GM19023 (cell line): ENCODE results near the gene MARCHF6.

Experiments used
- ATAC-seq: cut with Tn5 transposase; IDR thresholded peaks from one replicate; pipeline ENCODE4 v1.9.1; 2021; ENCODE audit warnings: mild to moderate bottlenecking, moderate library complexity; ENCODE audit not compliant: unreplicated experiment

The MARCHF6 gene

GRCh38 chr5:10321882-10322281, 31.6 kb upstream of the MARCHF6 start:
- ATAC-seq = no peak

- ATAC-seq = no peak
Measured at GRCh38 chr5:10323588-10324488, 29.7 kb upstream of the MARCHF6 start.

- no peak for ATAC-seq
Measured at GRCh38 chr5:10324518-10325370, 28.8 kb upstream of the MARCHF6 start.

GRCh38 chr5:10328323-10328722, 25.2 kb upstream of the MARCHF6 start:
- ATAC-seq = no peak

GRCh38 chr5:10329446-10329819, 24.1 kb upstream of the MARCHF6 start:
- no peak for ATAC-seq

- no peak for ATAC-seq
Measured at GRCh38 chr5:10329820-10330481, 23.5 kb upstream of the MARCHF6 start.

- no peak for ATAC-seq
Measured at GRCh38 chr5:10330511-10331230, 22.8 kb upstream of the MARCHF6 start.

GRCh38 chr5:10331341-10331796, 22.1 kb upstream of the MARCHF6 start:
- ATAC-seq = no peak

GRCh38 chr5:10332301-10332700, 21.2 kb upstream of the MARCHF6 start:
- no peak for ATAC-seq

GRCh38 chr5:10333154-10334006, 20.1 kb upstream of the MARCHF6 start:
- peak; percentile 58 for ATAC-seq

- ATAC-seq = no peak
Measured at GRCh38 chr5:10334831-10335230, 18.7 kb upstream of the MARCHF6 start.

- ATAC-seq = no peak
Measured at GRCh38 chr5:10335711-10336470, 17.6 kb upstream of the MARCHF6 start.

GRCh38 chr5:10337107-10337506, 16.4 kb upstream of the MARCHF6 start:
- ATAC-seq = no peak

- no peak for ATAC-seq
Measured at GRCh38 chr5:10337986-10338385, 15.5 kb upstream of the MARCHF6 start.

GRCh38 chr5:10338686-10339057, 14.8 kb upstream of the MARCHF6 start:
- no peak for ATAC-seq

GRCh38 chr5:10339058-10339811, 14.3 kb upstream of the MARCHF6 start:
- ATAC-seq = no peak

- ATAC-seq = no peak
Measured at GRCh38 chr5:10339958-10340357, 13.5 kb upstream of the MARCHF6 start.

GRCh38 chr5:10343486-10343885, 10.0 kb upstream of the MARCHF6 start:
- ATAC-seq = no peak
